K562 (cell line): Measurements from ENCODE around the gene PRCC. TPM values are rescaled to one million over a fixed set of nuclear protein-coding genes. Genes with fewer than 3 reads are reported as not detected.

Experiments
- ATAC-seq: fragments of 200-7000 bp; cut with Tn5 transposase; 3 replicates; pipeline ENCODE4 v1.9.1; 2020; ENCODE audit warnings: moderate library complexity
- BruUV-seq: library from RNA; stranded (reverse); fragments of 400-500 nt; replicated peaks from 2 replicates; lab custom pipeline; 2021; lab: Mats Ljungman, UMichigan
- CTCF ChIA-PET: fragments of 300-600 bp; formaldehyde crosslinking; extraction: SDS; loops from one replicate; lab custom pipeline; 2021; ENCODE audit warnings: low intra/inter-chr PET ratio; lab: Yijun Ruan, JAX
- POLR2A ChIA-PET: fragments of 300-600, 350-650 bp; sonication (Branson Sonifier 250); formaldehyde crosslinking; extraction: SDS; loops from one replicate; lab custom pipeline; 2021; ENCODE audit warnings: antibody characterized with exemption, inconsistent platforms; lab: Yijun Ruan, JAX
- DNase-seq, 4 experiments: peaks; one replicate each; pipeline versions ENCODE4 v3.0.0 to v3.0.0-alpha.2; 2011 to 2018; ENCODE audit warnings: low spot score in 3 of 4, mixed read lengths in 3 of 4; ENCODE audit errors: extremely low read depth in 1 of 4
- FAIRE-seq: peaks from 2 replicates; lab custom pipeline; 2011; peaks lifted over from hg19 to GRCh38; lab: Jason Lieb, UNC
- H2AFZ ChIP-seq: 2 replicates; pipeline ENCODE4 v1.6.0; 2011; ENCODE audit warnings: low read depth, low read length, control low read depth, inconsistent platforms
- H3K27ac ChIP-seq: fragments of 200-600 bp; 3 replicates; pipeline ENCODE4 v1.8.0; 2011; ENCODE audit warnings: low read depth, mild to moderate bottlenecking, control low read depth, inconsistent platforms, low read length, moderate library complexity, mixed read lengths; ENCODE audit errors: extremely low read depth
- H3K27me3 ChIP-seq, 2 experiments: fragments of 300-600 bp in 1 of 2; 2 replicates in 1 of 2; 3 replicates in 1 of 2; pipeline versions ENCODE4 v1.6.0 to v1.8.0; 2011; ENCODE audit warnings: inconsistent platforms in 2 of 2, low read length in 2 of 2, mild to moderate bottlenecking in 1 of 2, mixed read lengths in 1 of 2, moderate library complexity in 1 of 2; ENCODE audit not compliant: control insufficient read depth in 2 of 2, insufficient read depth in 2 of 2
- H3K36me3 ChIP-seq: fragments of 300-600 bp; 3 replicates; pipeline ENCODE4 v1.8.0; 2011; ENCODE audit warnings: mild to moderate bottlenecking, low read length, inconsistent platforms; ENCODE audit not compliant: control insufficient read depth, insufficient read depth
- H3K4me1 ChIP-seq, 2 experiments: fragments of 200-600 bp in 1 of 2; replicated peaks in 1 of 2; 2 replicates in 1 of 2; 3 replicates in 1 of 2; pipeline versions ENCODE4 v1.5.1 to v1.8.0; 2011; ENCODE audit warnings: inconsistent platforms in 2 of 2, low read length in 2 of 2, mild to moderate bottlenecking in 1 of 2, mixed read lengths in 1 of 2, moderate library complexity in 1 of 2; ENCODE audit not compliant: control insufficient read depth in 2 of 2, insufficient read depth in 2 of 2
- H3K4me2 ChIP-seq: 2 replicates; pipeline ENCODE4 v1.6.1; 2011; ENCODE audit warnings: low read length, control low read depth, inconsistent platforms, mixed read lengths; ENCODE audit not compliant: insufficient read depth
- H3K4me3 ChIP-seq: fragments of 200-600 bp; sonication (generic), shearing (Covaris generic); 2 replicates; pipeline ENCODE4 v1.5.1; 2016; ENCODE audit warnings: control low read depth, inconsistent platforms
- H3K79me2 ChIP-seq: fragments of 200-600 bp; 3 replicates; pipeline ENCODE4 v1.8.0; 2011; ENCODE audit warnings: low read length, inconsistent platforms; ENCODE audit not compliant: control insufficient read depth, insufficient read depth
- H3K9ac ChIP-seq, 2 experiments: 2 replicates each; pipeline versions ENCODE4 v1.6.0 to v1.6.1; 2011; ENCODE audit warnings: low read depth in 2 of 2, low read length in 2 of 2, control low read depth in 1 of 2, inconsistent platforms in 1 of 2, mild to moderate bottlenecking in 1 of 2, mixed read lengths in 1 of 2; ENCODE audit not compliant: insufficient read depth in 1 of 2
- H3K9me1 ChIP-seq: one replicate; pipeline ENCODE4 v1.6.0; 2011; ENCODE audit warnings: inconsistent platforms, mild to moderate bottlenecking, low read length, moderate library complexity; ENCODE audit not compliant: control insufficient read depth, insufficient read depth
- H3K9me3 ChIP-seq: replicated peaks from 2 replicates; pipeline ENCODE4 v1.5.1; 2011; ENCODE audit warnings: low read depth, low read length, inconsistent platforms; ENCODE audit not compliant: control insufficient read depth, insufficient read depth
- H4K20me1 ChIP-seq: replicated peaks from 2 replicates; pipeline ENCODE4 v1.6.1; 2011; ENCODE audit warnings: low read length, inconsistent platforms, mixed read lengths; ENCODE audit not compliant: control insufficient read depth, insufficient read depth
- CLOCK ChIP-seq: fragments of 250-450 bp; sonication (Bioruptor Pico); IDR thresholded peaks from 2 replicates; pipeline ENCODE4 v1.4.0; 2020; ENCODE audit warnings: mild to moderate bottlenecking, moderate library complexity, borderline replicate concordance
- CXXC5 ChIP-seq: fragments of 250-450 bp; sonication (Bioruptor Pico); IDR thresholded peaks from 2 replicates; pipeline ENCODE4 v1.8.0; 2022; ENCODE audit warnings: inconsistent platforms, mild to moderate bottlenecking, moderate library complexity
- HMGN3 ChIP-seq: IDR thresholded peaks from 2 replicates; pipeline ENCODE4 v1.6.1; 2011; ENCODE audit warnings: borderline replicate concordance, low read depth, mild to moderate bottlenecking, mixed read lengths, low read length; ENCODE audit not compliant: insufficient read length; ENCODE audit errors: extremely low read depth
- PHF8 ChIP-seq: fragments of 200-600 bp; sonication (generic); IDR thresholded peaks from 2 replicates; pipeline ENCODE4 v1.6.1; 2012; ENCODE audit warnings: mixed run types, mild to moderate bottlenecking, inconsistent platforms, low read length, moderate library complexity, borderline replicate concordance
- POLR2H ChIP-seq: IDR thresholded peaks from 2 replicates; pipeline ENCODE4 v1.6.1; 2016; ENCODE audit warnings: missing genetic modification characterization, low read depth, mild to moderate bottlenecking, control low read depth, missing compliant biosample characterization, moderate library complexity
- RAD21 ChIP-seq, 2 experiments: fragments of 250-450 bp in 1 of 2; fragments of 450-650 bp in 1 of 2; sonication (Bioruptor Pico) in 1 of 2; formaldehyde crosslinking in 1 of 2; IDR thresholded peaks in 1 of 2; conservative IDR thresholded peaks in 1 of 2; 2 replicates each; pipeline versions ENCODE4 v1.4.0 to v1.8.0; 2020 to 2022; ENCODE audit warnings: mild to moderate bottlenecking in 2 of 2, moderate library complexity in 1 of 2
- RBFOX2 ChIP-seq: fragments of 200-400 bp; formaldehyde crosslinking; IDR thresholded peaks from 2 replicates; pipeline ENCODE4 v1.6.1; 2017; ENCODE audit warnings: low read depth, mild to moderate bottlenecking, low read length, moderate library complexity
- SMAD4 ChIP-seq: fragments of 250-450 bp; sonication (Bioruptor Pico); conservative IDR thresholded peaks from 2 replicates; pipeline ENCODE4 v1.8.0; 2021; ENCODE audit warnings: inconsistent platforms, mild to moderate bottlenecking, moderate library complexity
- UBTF ChIP-seq, 2 experiments: IDR thresholded peaks; 2 replicates each; pipeline ENCODE4 v1.6.1; 2012; ENCODE audit warnings: improper control_type of control experiment in 2 of 2, low read depth in 2 of 2, low read length in 2 of 2, borderline replicate concordance in 1 of 2
- ZC3H11A ChIP-seq: IDR thresholded peaks from 2 replicates; pipeline ENCODE4 v1.6.1; 2012; ENCODE audit warnings: low read depth, low read length, improper control_type of control experiment
- ZFX ChIP-seq: sonication (generic); formaldehyde crosslinking; IDR thresholded peaks from 2 replicates; pipeline ENCODE4 v1.8.0; 2022; ENCODE audit warnings: mild to moderate bottlenecking, missing genetic modification reagents, moderate library complexity
- ZHX1 ChIP-seq: fragments of 150-350 bp; conservative IDR thresholded peaks from 2 replicates; pipeline ENCODE4 v1.6.1; 2014; ENCODE audit warnings: low read length
- ZNF146 ChIP-seq: IDR thresholded peaks from one replicate; pipeline ENCODE4 v1.6.1; 2018; ENCODE audit warnings: missing compliant biosample characterization; ENCODE audit not compliant: unreplicated experiment
- WGBS: fragments of 100-300 bp; shearing (Covaris generic); methylation state at CpG from one replicate; pipeline ENCODE4 v1.1.6; 2016; ENCODE audit warnings: low coverage, mixed read lengths; ENCODE audit not compliant: insufficient coverage; ENCODE audit errors: missing lambda C conversion rate; 5-methylcytosine and 5-hydroxymethylcytosine counted together
- in situ Hi-C: fragments of 300-500 bp; cut with MboI; formaldehyde crosslinking; loops from 4 replicates; pipeline ENCODE4 v1.15.0; 2018; ENCODE audit warnings: inconsistent platforms, mixed read lengths
- intact Hi-C: fragments of 100-400 bp; cut with micrococcal nuclease; formaldehyde crosslinking; loops from 2 replicates; pipeline ENCODE4 v1.14.2; 2022
- polyA plus RNA-seq, 8 experiments: library from polyadenylated mRNA; depleted of rRNA in 4 of 8; stranded (reverse) in 5 of 8; unstranded in 3 of 8; fragments of >200 nt; fragmentation: Nextera tagmentation in 2 of 8; fragmentation: Illumina TruSeq in 1 of 8; extraction: Ambion mirVana in 2 of 8; extraction: Trizol in 1 of 8; gene quantifications; 2 replicates each; pipeline versions ENCODE4 v1.2.1 to v1.2.3, GENCODE V29; 2011 to 2014; ENCODE audit warnings: inconsistent platforms in 1 of 8, missing spikeins in 1 of 8
- total RNA-seq, 7 experiments: library from RNA; depleted of rRNA in 6 of 7; stranded (reverse); fragments of >200 nt in 6 of 7; fragmentation: Illumina TruSeq in 2 of 7; extraction: Trizol in 2 of 7; gene quantifications; 2 replicates each; pipeline versions ENCODE4 v1.2.1 to v1.2.3, GENCODE V29; 2011 to 2021; ENCODE audit warnings: low replicate concordance in 1 of 7

The PRCC gene
- total and polyA plus RNA-seq, 9 of the 15 experiments (the other 6 are each of a cell fraction or from before 2014, with no cell fraction given), result 23.9 to 201 (median 41.1) TPM

DNA sequence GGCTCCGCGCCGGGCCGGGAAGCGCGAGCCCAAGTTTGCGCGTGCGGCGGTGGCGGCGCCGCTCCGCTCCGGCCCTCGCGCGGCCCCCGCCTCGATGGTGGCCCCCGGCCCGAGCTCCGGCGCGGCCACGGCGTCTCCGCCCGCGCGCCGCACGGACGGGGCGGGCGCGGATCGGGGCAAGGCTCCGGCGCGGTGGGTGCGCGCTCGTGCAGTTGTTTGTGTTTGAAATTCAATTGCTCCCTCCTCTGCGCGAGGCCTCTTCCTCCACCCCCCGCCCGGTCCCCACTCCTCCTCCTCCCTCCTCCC is 15.9 kb upstream of the PRCC start, which contains the start of gene HDGF:
Gene HDGF (minus strand): TSS at position 225 of the 306 bp plus-strand sequence. CDS start 246 bp downstream, outside the sequence.
- intact Hi-C loops, result loop anchor here (2.0 kb wide), 1 partner anchor 15 kb away; the partner anchor contains the start of gene PRCC
- TF ChIP-seq ZHX1 (no peak), CLOCK (CRISPR knock-in tag) (no peak), PHF8 (peak; percentile 53; the same call in 1 of the 2 replicates), ZFX (CRISPR knock-in tag) (no peak), UBTF (IDR thresholded peaks at IDR 0.05; ENCODE audit: borderline replicate concordance in 1 of 2, low read depth in 2 of 2, low read length in 2 of 2) (peak in 1 of 2 experiments; percentile 35; a peak in 1 of 4 replicates), SMAD4 (CRISPR knock-in tag) (0 out of 2 replicates have a peak, but pooled peaks have one; percentile 9), RAD21 (CRISPR knock-in tag; conservative IDR thresholded peaks at IDR 0.05 in 1 of 2, IDR thresholded peaks at IDR 0.05 in 1 of 2) (no peak), CXXC5 (CRISPR knock-in tag) (0 out of 2 replicates have a peak, but pooled peaks have one; percentile 61), HMGN3 (no peak), ZC3H11A (no peak), RBFOX2 (peak; percentile 71), POLR2H (tag) (0 out of 2 replicates have a peak, but pooled peaks have one; percentile 20), ZNF146 (CRISPR knock-in tag) (no peak)

More for the DNA sequence above, 15.9 kb upstream of the PRCC start, which contains the start of gene HDGF:
- peaks cover 29% of the 10 kb centered on the region; the same call in 2 of the 3 replicates for H3K36me3 ChIP-seq
- H3K27me3 ChIP-seq, result no peaks in the 10 kb centered on the region
- no peaks in the 10 kb centered on the region for H3K9me1 ChIP-seq
- H3K9me3 ChIP-seq, result no peaks in the 10 kb centered on the region
- peak within 1 kb of the TSS; percentile 72 for H2AFZ ChIP-seq
- 0% methylated on average over 25 of the region's 48 CpGs for WGBS
- in situ Hi-C loops, result no loop called here
- ChIA-PET POLR2A (interaction anchor here (0.6 to 3.0 kb wide), 11 partner anchors 10 to 163 kb away, joined by 3 to 30 read pairs (median 5); partner anchors contain the start of genes METTL25B, MRPL24, NTRK1 and PRCC), CTCF (no interaction called here)
- peak within 1 kb of the TSS; percentile 95 for H3K4me3 ChIP-seq
- no TSS peak for BruUV-seq
- H4K20me1 ChIP-seq, result peaks cover 14% of the 10 kb centered on the region
- peaks cover 36 to 37% of the 10 kb centered on the region in 2 experiments for H3K4me1 ChIP-seq
- H3K79me2 ChIP-seq, result peaks cover 82% of the 10 kb centered on the region
- FAIRE-seq (no peak), DNase-seq (no peak), ATAC-seq (no peak)
- H3K27ac ChIP-seq, result peak within 1 kb of the TSS; percentile 89
- H3K4me2 ChIP-seq, result peak within 1 kb of the TSS; percentile 97
- peak within 1 kb of the TSS; percentile 94 to 99 for H3K9ac ChIP-seq
